ENCODE results near the gene RBM42. TPM values are rescaled to one million over a fixed set of nuclear protein-coding genes. Genes with fewer than 3 reads are reported as not detected.

RBM42 gene
- total RNA-seq, 1 experiment from 2014 or later: 87.7 TPM

DNA sequence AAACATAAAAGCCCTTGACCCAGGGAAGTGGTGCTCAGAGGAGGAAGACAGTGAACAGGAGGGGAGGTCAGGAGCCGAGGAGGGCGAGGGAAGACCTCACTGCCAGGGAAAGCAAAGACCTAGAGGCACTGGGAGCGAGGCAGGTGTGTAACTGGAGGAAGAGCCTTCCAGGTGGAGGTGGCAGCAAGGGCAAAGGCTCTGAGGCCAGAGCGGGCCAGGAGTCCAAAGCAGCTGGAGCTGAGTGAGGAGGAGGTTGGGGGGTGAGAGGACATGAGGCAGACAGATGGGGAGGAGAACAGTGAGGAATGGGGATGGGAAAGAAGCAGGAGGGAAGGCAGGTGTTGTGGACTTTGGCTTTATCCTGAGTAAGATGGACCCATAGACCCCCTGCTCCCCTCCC is 41.1 kb downstream of the RBM42 start:
- intact Hi-C loops (cut with micrococcal nuclease): no loop called here
- TF ChIP-seq CTCF (IDR thresholded peaks at IDR 0.05; ENCODE audit: unreplicated experiment): no peak
- BruUV-seq (replicated peaks): no TSS peak
- no peaks in the 10 kb centered on the region for H3K9me3 Mint-ChIP-seq (ENCODE audit: unreplicated experiment)
- no peaks in the 10 kb centered on the region for H3K36me3 Mint-ChIP-seq (ENCODE audit: insufficient read depth, unreplicated experiment)
- POLR2A ChIA-PET: interaction anchor here (0.9 kb wide), 1 partner anchor 8 kb away, joined by 3 read pairs; no protein-coding TSS in a partner anchor
- no peak for DNase-seq (ENCODE audit: unreplicated experiment)
- H3K4me1 Mint-ChIP-seq (ENCODE audit: insufficient read depth, unreplicated experiment): peaks cover 6% of the 10 kb centered on the region
- no peak overlapping the region for H3K4me3 Mint-ChIP-seq (ENCODE audit: unreplicated experiment)
- CTCF ChIA-PET: interaction anchor here (0.5 kb wide), 1 partner anchor 317 kb away, joined by 3 read pairs; no protein-coding TSS in a partner anchor
- no peak overlapping the region for H3K27ac Mint-ChIP-seq (ENCODE audit: low read depth, unreplicated experiment)
- peaks cover 33% of the 10 kb centered on the region for H3K27me3 Mint-ChIP-seq (ENCODE audit: insufficient read depth, unreplicated experiment)

DNA sequence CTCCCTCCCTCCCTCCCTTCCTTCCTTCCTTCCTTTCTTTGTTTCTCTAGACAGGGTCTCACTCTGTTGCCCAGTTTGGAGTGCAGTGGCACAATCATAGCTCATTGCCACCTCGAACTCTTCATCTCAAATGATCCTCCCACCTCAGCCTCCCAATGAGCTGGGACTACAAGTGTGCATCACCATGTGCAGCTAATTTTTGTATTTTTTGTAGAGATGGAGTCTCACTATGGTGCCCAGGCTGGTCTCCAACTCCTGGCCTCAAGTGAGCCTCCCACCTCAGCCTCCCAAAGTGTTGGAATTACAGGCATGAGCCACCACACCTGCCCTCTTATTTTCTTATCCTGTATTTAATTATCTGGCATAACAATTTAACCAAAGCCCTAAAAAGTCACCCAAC is 41.9 kb downstream of the RBM42 start:
- H3K27me3 Mint-ChIP-seq (ENCODE audit: insufficient read depth, unreplicated experiment): peaks cover 37% of the 10 kb centered on the region
- ChIA-PET POLR2A (interaction anchor here (0.9 kb wide), 1 partner anchor 9 kb away, joined by 3 read pairs; no protein-coding TSS in a partner anchor), CTCF (interaction anchor here (1.0 kb wide), 1 partner anchor 45 kb away, joined by 3 read pairs; no protein-coding TSS in a partner anchor)
- no peak overlapping the region for H3K4me3 Mint-ChIP-seq (ENCODE audit: unreplicated experiment)
- DNase-seq (ENCODE audit: unreplicated experiment): no peak
- no peak for TF ChIP-seq CTCF (IDR thresholded peaks at IDR 0.05; ENCODE audit: unreplicated experiment)
- no TSS peak for BruUV-seq (replicated peaks)
- peaks cover 6% of the 10 kb centered on the region for H3K4me1 Mint-ChIP-seq (ENCODE audit: insufficient read depth, unreplicated experiment)
- no peak overlapping the region for H3K27ac Mint-ChIP-seq (ENCODE audit: low read depth, unreplicated experiment)
- no peaks in the 10 kb centered on the region for H3K9me3 Mint-ChIP-seq (ENCODE audit: unreplicated experiment)
- no peaks in the 10 kb centered on the region for H3K36me3 Mint-ChIP-seq (ENCODE audit: insufficient read depth, unreplicated experiment)
- intact Hi-C loops (cut with micrococcal nuclease): no loop called here

- Mint-ChIP-seq H3K4me3 (ENCODE audit: unreplicated experiment) (no peak overlapping the region), H3K9me3 (ENCODE audit: unreplicated experiment) (no peaks in the 10 kb centered on the region), H3K27ac (ENCODE audit: low read depth, unreplicated experiment) (no peak overlapping the region), H3K27me3 (ENCODE audit: insufficient read depth, unreplicated experiment) (peaks cover 47% of the 10 kb centered on the region), H3K36me3 (ENCODE audit: insufficient read depth, unreplicated experiment) (peaks cover 7% of the 10 kb centered on the region), H3K4me1 (ENCODE audit: insufficient read depth, unreplicated experiment) (peaks cover 6% of the 10 kb centered on the region)
- ChIA-PET CTCF (interaction anchor here (0.6 kb wide), 2 partner anchors 10 to 391 kb away, joined by 3 to 5 read pairs; no protein-coding TSS in a partner anchor), POLR2A (interaction anchor here (0.7 kb wide), 1 partner anchor 293 kb away, joined by 3 read pairs; no protein-coding TSS in a partner anchor)
- no TSS peak for BruUV-seq (replicated peaks)
- intact Hi-C loops (cut with micrococcal nuclease): no loop called here
- no peak for TF ChIP-seq CTCF (IDR thresholded peaks at IDR 0.05; ENCODE audit: unreplicated experiment)
- no peak for DNase-seq (ENCODE audit: unreplicated experiment)
Observed at GRCh38 chr19:35671818-35672217, 43.0 kb downstream of the RBM42 start.

DNA sequence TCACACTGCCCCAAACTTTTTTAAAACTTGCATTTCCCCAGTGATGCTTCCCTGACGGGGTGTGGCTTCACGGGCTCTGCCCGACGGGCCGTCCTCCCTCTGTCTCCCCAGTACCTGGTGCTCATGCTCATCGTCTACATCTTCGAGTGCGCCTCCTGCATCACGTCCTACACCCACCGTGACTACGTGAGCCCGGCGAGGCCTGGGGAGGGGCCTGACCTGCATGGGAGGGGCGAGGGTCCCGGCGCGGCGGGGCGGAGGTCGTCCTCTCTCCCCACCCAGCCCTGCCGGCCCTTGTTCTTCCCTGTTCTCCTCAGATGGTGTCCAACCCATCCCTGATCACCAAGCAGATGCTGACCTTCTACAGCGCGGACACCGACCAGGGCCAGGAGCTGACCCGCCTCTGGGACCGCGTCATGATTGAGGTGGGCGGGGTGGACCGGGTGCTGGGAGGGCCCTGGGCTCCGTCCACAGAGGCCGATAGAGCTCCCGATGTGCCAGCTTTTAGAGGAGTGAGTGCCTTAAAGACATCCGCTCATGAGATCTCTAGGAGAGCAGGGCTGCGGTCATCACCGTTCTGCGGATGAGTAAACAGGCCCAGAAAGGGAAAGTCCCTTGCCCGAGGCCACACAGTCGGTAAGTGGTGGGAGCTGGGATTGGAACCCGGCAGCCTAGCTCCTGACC is 44.4 kb downstream of the RBM42 start:
- peaks cover 7% of the 10 kb centered on the region for H3K36me3 Mint-ChIP-seq (ENCODE audit: insufficient read depth, unreplicated experiment)
- TF ChIP-seq CTCF (IDR thresholded peaks at IDR 0.05; ENCODE audit: unreplicated experiment): no peak
- DNase-seq (ENCODE audit: unreplicated experiment): peak; percentile 61
- H3K27ac Mint-ChIP-seq (ENCODE audit: low read depth, unreplicated experiment): no peak overlapping the region
- CTCF ChIA-PET: interaction anchor here (0.6 to 0.7 kb wide), 3 partner anchors 19 to 26 kb away, joined by 3 to 7 read pairs (median 5); no protein-coding TSS in a partner anchor
- intact Hi-C loops (cut with micrococcal nuclease): no loop called here
- no peaks in the 10 kb centered on the region for H3K9me3 Mint-ChIP-seq (ENCODE audit: unreplicated experiment)
- peaks cover 47% of the 10 kb centered on the region for H3K27me3 Mint-ChIP-seq (ENCODE audit: insufficient read depth, unreplicated experiment)
- POLR2A ChIA-PET: interaction anchor here (0.6 to 0.7 kb wide), 2 partner anchors 15 to 182 kb away, joined by 3 to 4 read pairs; no protein-coding TSS in a partner anchor
- BruUV-seq (replicated peaks): no TSS peak
- H3K4me3 Mint-ChIP-seq (ENCODE audit: unreplicated experiment): peak overlapping the region; percentile 70
- H3K4me1 Mint-ChIP-seq (ENCODE audit: insufficient read depth, unreplicated experiment): peaks cover 6% of the 10 kb centered on the region

Data from MCF 10A (cell line).